NCI-H128 (cell line): ENCODE data around the gene LCP2.

Experiments
- DNase-seq: peaks from one replicate; lab custom pipeline; 2025; ENCODE audit not compliant: unreplicated experiment; lab: John Stamatoyannopoulos, UW

The LCP2 gene

GRCh38 chr5:170296935-170297588 lies 515 bp downstream of the LCP2 start:
- DNase-seq: no peak

GRCh38 chr5:170296036-170296934 lies 1.3 kb downstream of the LCP2 start:
- no peak for DNase-seq

GRCh38 chr5:170294556-170294955 lies 3.0 kb downstream of the LCP2 start:
- DNase-seq: no peak

- DNase-seq: no peak
Observed at GRCh38 chr5:170294057-170294456, 3.5 kb downstream of the LCP2 start.

- DNase-seq: no peak
Observed at GRCh38 chr5:170293273-170293672, 4.3 kb downstream of the LCP2 start.

GRCh38 chr5:170292179-170293104 lies 5.1 kb downstream of the LCP2 start:
- no peak for DNase-seq

- DNase-seq: no peak
Observed at GRCh38 chr5:170290498-170290897, 7.1 kb downstream of the LCP2 start.

- DNase-seq: no peak
Observed at GRCh38 chr5:170289764-170290163, 7.8 kb downstream of the LCP2 start.

GRCh38 chr5:170289121-170289520 lies 8.5 kb downstream of the LCP2 start:
- no peak for DNase-seq

- DNase-seq: no peak
Observed at GRCh38 chr5:170288551-170288950, 9.0 kb downstream of the LCP2 start.

GRCh38 chr5:170288151-170288550 lies 9.4 kb downstream of the LCP2 start:
- DNase-seq: no peak

GRCh38 chr5:170287532-170287931 lies 10.0 kb downstream of the LCP2 start:
- no peak for DNase-seq

GRCh38 chr5:170286386-170286925 lies 11.1 kb downstream of the LCP2 start:
- no peak for DNase-seq

- DNase-seq: no peak
Observed at GRCh38 chr5:170285181-170285580, 12.4 kb downstream of the LCP2 start.

- DNase-seq: no peak
Observed at GRCh38 chr5:170284231-170284630, 13.3 kb downstream of the LCP2 start.

- DNase-seq: no peak
Observed at GRCh38 chr5:170283296-170283695, 14.3 kb downstream of the LCP2 start.

- no peak for DNase-seq
Observed at GRCh38 chr5:170280011-170280493, 17.5 kb downstream of the LCP2 start.

GRCh38 chr5:170279459-170279817 lies 18.1 kb downstream of the LCP2 start:
- DNase-seq: no peak

- no peak for DNase-seq
Observed at GRCh38 chr5:170278611-170279458, 18.7 kb downstream of the LCP2 start.

- peak; percentile 1 for DNase-seq
Observed at GRCh38 chr5:170277867-170278281, 19.7 kb downstream of the LCP2 start.
